ENCODE results near the gene SPON1.

The SPON1 gene

DNA sequence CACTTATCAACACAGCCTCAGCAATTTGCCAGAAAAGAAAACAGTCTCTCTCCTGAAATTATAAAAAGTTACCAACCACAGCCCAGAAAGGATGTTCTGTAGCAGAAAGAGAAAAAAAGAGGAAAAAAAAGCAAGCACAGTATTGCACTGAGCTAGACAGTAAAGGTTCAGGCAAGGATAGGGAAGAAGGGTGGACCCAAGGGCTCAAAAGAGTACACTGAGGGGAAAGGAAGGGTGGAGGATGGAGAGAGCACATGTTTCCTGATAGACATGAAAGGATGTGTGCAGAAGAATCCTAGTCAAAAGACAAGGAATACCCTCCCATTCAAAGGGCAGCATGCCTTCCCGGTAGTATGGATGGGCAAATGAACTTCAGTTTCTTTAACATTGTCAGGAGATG lies 337.4 kb downstream of the SPON1 start:
- DNase-seq, result no peak

DNA sequence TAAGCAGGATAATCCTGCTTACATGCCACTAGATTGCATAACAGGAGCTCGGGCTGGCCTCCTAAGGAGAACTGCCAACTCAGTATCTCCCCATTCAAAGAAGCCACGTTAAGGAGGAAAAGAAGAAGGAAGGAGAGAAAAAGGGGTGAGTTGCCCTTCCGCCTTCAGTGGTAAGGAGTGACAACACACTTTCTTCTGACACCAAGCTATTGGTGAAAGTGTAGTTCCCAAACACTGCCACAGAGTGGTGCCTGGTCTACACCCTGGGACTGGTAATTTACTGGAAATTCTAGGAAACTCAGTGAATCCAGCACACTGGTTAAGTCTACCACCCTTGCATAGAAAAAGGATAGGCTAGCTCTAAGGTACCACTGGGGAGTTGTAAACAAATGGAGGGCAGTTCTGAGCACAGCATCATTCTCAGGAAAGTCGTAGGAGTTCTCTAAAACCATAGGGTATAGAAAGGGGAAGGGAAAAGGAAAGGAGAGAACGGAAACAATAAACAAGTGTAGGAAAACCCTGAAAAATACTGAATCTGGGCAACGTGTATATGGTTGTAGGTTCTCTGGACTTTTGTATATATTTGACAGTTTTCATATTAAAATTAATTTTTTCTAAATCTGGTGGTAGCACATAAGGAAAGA lies 338.3 kb downstream of the SPON1 start:
- no peak for DNase-seq

DNA sequence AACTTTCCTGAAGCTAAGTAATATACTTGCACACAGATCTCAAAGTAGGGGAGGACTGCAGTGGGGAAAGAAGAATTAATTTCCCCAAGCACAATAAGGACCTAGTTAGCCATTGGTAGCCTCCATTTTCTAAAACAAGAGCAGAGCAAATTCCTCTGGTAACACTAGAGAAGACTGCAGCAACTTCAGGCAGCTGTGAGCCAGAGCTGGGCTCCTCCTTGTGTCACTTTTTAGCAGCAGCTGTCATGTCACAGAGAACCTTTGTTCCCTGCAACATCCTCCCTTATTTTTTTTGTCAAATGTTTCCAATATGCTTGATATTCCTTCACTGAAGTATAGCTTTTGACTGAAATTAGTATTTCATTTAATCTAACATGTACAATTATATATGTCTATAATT lies 342.1 kb downstream of the SPON1 start:
- no peak for DNase-seq

DNA sequence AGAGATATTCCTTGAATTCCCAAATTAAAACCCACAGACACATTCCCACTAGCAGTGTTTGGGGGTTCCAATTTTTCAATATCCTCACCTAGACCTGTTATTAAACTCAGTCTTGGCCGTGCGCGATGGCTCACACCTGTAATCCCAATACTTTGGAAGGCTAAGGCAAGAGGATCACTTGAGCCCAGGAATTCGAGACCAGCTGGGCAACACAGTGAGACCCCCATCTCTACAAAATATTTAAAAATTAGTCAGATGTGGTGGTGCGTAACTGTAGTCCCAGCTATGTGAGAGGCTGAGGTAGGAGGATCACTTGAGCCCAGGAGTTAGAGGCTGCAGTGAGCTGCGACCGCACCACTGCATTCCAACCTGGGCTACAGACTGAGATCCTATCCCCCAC lies 343.1 kb downstream of the SPON1 start:
- no peak for DNase-seq

DNA sequence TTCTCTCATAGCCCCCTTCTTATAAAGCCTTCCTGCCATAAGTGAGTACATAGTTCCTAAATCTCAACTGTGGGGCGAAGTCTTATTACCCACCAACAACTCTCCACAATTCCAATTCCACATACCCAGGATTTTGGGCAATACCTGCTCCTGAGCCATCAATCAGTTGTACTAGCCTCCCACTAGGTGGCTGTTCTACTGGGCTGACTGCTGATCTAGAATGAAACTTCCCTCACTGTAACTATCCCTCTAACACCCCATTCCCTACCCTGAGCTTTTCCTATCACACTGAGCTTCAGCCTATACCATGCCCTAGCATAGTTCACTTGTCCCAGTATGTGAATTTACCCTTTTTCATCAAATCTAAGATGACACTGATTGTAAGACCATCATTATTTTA lies 344.0 kb downstream of the SPON1 start:
- DNase-seq, result no peak

DNA sequence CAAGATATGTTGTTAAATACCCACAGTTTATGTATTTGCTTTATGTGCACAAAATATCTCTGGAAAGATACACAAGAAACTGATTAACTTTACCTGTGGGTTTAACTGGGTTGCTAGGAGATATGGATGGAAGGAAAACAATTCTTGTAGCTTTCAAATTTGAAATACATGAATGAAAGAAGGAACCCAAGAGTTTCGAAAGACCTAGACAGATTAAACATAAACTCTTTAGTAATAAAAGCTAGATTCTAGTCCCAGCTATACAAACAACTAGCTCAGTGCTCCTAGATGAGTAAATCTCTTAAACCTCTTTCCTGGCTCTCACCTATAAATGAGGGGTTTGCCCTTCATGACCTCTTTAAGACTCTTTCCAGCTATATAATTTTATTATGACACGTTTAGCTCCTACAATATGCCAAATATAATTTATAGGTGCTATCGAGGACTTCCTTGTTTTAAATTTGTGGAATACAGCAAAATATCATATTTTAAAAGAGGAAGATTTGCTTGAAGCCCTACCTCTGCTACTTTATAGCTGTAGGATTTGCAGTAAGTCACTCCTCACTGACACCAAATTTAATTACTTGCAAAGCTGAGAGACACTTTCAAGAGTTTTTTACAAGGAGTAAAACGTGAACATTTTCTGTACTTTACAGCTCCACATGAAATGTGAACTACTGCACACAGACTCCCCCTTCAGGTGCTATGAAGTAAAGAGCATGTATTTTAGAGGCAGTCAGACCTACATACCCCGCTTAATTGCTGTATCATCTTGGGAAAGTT lies 345.8 kb downstream of the SPON1 start:
- DNase-seq, result no peak

DNA sequence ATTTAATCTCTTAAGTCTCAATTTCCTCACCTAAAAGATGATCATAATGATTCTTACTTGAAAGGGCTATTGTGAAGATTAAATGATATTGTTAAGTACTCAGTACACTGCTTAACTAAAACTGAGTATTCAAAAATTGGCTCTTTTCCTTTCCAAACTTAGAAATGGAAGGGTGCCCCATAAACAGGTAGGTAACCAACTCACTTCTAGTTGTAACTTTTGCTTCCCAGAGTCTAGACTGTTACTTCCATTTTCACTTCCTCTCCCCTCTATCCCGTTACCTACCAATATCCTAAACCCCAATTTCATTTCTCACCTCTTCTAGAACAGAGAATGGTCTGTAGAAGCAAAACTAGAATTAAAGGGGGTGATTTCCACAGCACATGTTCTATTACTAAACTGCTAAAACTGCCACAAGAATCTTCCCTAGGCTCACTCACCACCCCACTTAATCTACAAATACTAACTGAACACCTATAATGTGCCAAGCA lies 346.4 kb downstream of the SPON1 start:
- DNase-seq, result no peak

DNA sequence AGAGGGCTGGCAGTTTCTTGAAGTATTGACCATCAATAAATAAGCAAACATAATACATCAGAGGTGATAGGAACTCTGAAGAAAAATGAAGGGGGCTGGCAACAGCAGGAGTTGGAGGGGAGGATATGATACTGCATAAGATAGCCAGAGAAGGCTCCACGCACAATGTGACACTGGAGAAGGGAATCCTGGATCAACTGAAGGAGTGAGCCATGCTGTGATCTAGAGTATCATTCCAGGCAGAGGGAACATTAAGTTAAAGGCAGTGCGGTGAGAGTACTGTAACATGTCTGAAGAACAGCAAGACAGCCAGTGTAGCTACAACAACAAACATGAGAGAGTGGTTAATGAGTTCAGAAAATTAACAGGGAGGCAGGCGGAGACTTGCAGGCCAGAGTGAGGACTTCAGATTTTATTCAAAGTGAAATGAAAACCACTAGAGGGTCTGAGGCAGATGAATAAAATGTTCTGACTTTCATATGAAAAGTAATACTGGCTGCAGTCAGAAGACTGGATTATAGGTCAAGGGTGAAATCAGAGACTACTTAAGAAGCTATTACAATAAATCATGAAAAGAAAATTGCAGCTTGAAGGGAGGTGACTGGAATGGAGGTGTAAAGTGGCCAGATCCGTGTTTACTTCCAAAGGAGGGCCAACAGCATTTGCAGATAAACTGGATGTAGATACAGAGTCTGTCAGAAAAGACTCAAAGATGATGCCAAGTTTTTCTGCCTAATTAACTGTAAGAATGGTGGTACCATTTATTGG lies 347.1 kb downstream of the SPON1 start:
- DNase-seq, result no peak

DNA sequence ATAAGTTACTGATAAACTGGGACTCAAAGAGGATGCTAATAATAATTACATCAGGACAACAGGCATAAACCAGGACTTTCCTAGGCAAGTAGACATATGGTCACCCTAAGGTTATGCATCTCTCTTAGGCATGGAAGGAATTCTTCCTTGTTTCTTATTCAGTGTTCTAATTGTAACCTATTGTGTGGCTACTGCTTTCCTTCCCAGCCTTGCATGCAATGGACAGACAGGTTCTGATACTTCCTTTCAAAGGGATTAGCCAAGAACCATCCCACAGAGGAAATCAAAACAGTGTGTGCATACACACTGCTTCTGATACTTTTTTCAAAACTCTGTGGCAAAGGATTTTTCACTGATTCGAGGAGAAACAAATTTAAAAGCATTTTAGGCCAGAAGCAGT lies 348.2 kb downstream of the SPON1 start:
- DNase-seq, result no peak

DNA sequence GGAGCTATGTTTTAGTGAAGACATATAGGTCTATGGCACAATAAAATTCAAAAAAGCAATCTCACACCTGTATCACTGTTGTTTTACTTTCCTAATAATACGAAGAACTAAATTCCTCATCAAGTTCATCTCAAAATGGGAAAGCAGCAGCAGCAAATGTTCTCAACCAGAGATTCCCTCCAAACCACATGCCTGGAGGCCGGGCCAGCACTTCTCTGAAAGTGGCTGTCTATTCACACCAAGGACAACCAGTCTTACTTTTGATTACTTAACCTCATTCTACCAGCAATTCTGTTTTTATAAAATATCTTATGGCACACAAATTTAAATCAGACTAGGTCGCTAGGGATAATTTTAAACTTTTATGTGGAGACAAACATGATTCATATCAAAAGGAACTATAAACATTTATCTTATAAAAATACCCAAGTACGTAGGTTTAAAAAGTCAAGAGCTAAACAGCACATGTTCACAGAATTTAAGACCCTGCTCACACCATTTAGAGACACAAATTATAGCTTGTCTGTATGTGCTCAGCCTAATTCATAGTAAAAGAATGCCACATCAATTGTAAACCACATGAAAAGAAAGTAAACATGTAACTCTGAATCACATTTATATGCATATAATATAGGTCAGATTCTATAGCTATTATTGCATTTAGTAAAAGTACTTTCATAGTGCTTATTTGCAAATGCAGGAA lies 350.4 kb downstream of the SPON1 start:
- DNase-seq, result no peak

DNA sequence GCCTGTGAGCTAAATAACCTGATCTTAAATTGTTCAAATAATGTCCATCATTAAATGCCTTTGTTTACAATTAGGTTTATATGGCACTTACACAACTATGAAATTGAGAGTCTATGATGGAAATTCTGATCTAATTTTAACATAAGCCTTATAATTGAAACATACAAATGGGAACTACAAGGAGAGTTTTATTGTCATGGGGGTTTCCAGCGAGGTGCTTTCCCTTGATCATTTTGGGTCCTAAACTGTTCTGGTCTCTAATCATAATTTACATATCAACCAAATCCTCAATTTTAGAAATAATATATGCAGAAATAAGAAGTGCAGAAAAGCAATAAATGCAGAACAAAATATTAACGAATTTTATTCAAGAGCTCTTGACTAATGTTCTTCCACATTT lies 351.6 kb downstream of the SPON1 start:
- DNase-seq, result no peak

DNA sequence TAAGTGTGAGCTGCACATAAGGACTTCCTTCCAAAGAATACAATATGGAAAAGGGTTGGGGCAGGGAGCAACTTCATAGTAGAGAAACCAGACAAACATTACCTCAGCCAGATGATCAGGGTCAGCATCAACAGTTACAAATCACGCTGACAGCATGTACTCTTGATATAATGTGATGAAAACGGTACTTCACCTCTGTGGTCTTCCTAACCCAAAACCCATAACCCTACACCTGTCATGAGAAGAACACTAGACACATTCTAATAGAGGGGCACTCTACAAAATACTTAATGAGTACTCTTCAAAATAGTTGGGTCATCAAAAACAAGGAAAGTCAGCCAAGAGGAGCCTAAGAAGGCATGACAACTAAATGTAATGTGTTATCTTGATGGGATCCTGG lies 352.6 kb downstream of the SPON1 start:
- no peak for DNase-seq
